ENCODE data around the gene OTOA.
"Not testable (repeated sequence)": the region's sequence is repeated elsewhere in the genome, so short reads cannot be mapped to it uniquely, and the experiment has no call there.

OTOA gene

GRCh38 chr16:21772547-21773206 lies 108.9 kb downstream of the OTOA start:
- H3K9ac ChIP-seq (ENCODE audit: low read depth, low read length); H3K36me3 ChIP-seq (ENCODE audit: control insufficient read depth, insufficient read depth, low read length); H3K4me3 ChIP-seq (ENCODE audit: low read depth, low read length); H3K27ac ChIP-seq (ENCODE audit: low read depth, low read length); H3K4me1 ChIP-seq (ENCODE audit: control insufficient read depth, insufficient read depth, low read length); H3K27me3 ChIP-seq (ENCODE audit: control insufficient read depth, insufficient read depth, low read length); H3K9me3 ChIP-seq (ENCODE audit: control insufficient read depth, insufficient read depth, low read length): not testable (repeated sequence)

- not testable (repeated sequence) for H3K4me3 ChIP-seq (ENCODE audit: low read depth, low read length); H3K27ac ChIP-seq (ENCODE audit: low read depth, low read length); H3K9me3 ChIP-seq (ENCODE audit: control insufficient read depth, insufficient read depth, low read length); H3K36me3 ChIP-seq (ENCODE audit: control insufficient read depth, insufficient read depth, low read length); H3K27me3 ChIP-seq (ENCODE audit: control insufficient read depth, insufficient read depth, low read length); H3K9ac ChIP-seq (ENCODE audit: low read depth, low read length); H3K4me1 ChIP-seq (ENCODE audit: control insufficient read depth, insufficient read depth, low read length)
Measured at GRCh38 chr16:21773207-21773553, 109.4 kb downstream of the OTOA start.

DNA sequence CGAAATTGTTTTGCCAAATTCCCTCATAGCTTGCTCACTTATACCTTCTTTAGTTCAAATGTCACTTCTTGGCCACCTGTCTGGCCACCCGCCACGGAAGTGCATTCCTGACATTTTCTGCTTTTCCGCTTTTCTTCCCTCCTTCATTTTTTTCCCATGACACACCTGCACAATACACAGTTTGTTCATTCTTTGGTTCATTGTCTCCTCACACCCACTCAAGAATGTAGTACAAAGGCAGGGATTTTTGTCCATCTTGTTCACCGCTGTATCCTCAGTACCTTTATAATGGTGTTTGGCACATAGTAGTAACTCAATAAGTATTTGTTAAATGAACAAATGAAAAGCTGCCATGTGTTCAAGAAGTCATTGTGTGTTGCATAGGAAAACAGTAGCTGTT lies 116.8 kb downstream of the OTOA start:
- H3K9me3 ChIP-seq (ENCODE audit: control insufficient read depth, insufficient read depth, low read length); H3K36me3 ChIP-seq (ENCODE audit: control insufficient read depth, insufficient read depth, low read length); H3K4me1 ChIP-seq (ENCODE audit: control insufficient read depth, insufficient read depth, low read length); H3K27ac ChIP-seq (ENCODE audit: low read depth, low read length); H3K9ac ChIP-seq (ENCODE audit: low read depth, low read length); H3K4me3 ChIP-seq (ENCODE audit: low read depth, low read length); H3K27me3 ChIP-seq (ENCODE audit: control insufficient read depth, insufficient read depth, low read length): not testable (repeated sequence)

DNA sequence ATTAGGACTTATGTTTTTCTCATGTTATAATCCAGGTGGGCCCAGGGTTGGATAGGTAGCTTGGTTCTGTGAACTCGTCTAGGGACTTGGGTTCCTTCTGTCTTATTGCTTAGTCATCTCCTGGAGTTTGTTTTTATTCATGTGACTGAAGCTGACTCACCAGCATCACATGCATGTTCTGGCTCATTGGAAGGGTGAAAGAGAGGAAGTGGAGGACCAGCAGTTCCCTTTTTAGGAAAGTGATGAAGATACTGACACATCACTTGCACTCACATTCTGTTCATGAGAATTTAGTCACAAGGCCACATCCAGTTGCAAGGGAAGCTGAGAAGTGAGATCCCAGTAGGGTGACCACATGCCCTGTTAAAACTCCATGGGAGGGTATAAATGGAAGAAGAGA lies 126.7 kb downstream of the OTOA start:
- H3K27ac ChIP-seq (ENCODE audit: low read depth, low read length); H3K27me3 ChIP-seq (ENCODE audit: control insufficient read depth, insufficient read depth, low read length); H3K4me1 ChIP-seq (ENCODE audit: control insufficient read depth, insufficient read depth, low read length); H3K9me3 ChIP-seq (ENCODE audit: control insufficient read depth, insufficient read depth, low read length); H3K36me3 ChIP-seq (ENCODE audit: control insufficient read depth, insufficient read depth, low read length); H3K4me3 ChIP-seq (ENCODE audit: low read depth, low read length); H3K9ac ChIP-seq (ENCODE audit: low read depth, low read length): not testable (repeated sequence)

- H3K36me3 ChIP-seq (ENCODE audit: control insufficient read depth, insufficient read depth, low read length) = not testable (repeated sequence)
Measured at GRCh38 chr16:21793310-21793709, 129.5 kb downstream of the OTOA start.

DNA sequence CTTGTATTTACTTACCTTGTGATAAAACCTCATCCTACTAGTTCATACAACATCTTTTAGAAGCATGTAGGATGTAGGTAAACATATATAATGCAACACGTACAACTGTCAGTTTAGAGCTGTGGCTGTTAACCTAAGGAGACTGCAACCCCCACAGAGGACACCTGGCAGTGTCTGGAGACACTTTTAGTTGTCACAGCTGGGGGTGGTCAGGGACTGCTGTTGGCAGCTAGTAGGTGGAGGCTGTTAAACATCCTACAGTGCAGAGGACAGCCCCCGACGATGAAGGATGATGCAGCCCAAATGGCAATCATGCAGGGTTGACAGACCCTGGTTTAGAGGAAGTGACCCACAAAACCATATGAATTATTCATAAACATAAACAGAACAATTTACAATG lies 134.8 kb downstream of the OTOA start:
- not testable (repeated sequence) for H3K9me3 ChIP-seq (ENCODE audit: control insufficient read depth, insufficient read depth, low read length); H3K36me3 ChIP-seq (ENCODE audit: control insufficient read depth, insufficient read depth, low read length); H3K9ac ChIP-seq (ENCODE audit: low read depth, low read length); H3K4me3 ChIP-seq (ENCODE audit: low read depth, low read length); H3K4me1 ChIP-seq (ENCODE audit: control insufficient read depth, insufficient read depth, low read length); H3K27me3 ChIP-seq (ENCODE audit: control insufficient read depth, insufficient read depth, low read length); H3K27ac ChIP-seq (ENCODE audit: low read depth, low read length)

More at GRCh38 chr16:21793310-21793709, 129.5 kb downstream of the OTOA start:
- not testable (repeated sequence) for H3K9ac ChIP-seq (ENCODE audit: low read depth, low read length); H3K4me1 ChIP-seq (ENCODE audit: control insufficient read depth, insufficient read depth, low read length); H3K9me3 ChIP-seq (ENCODE audit: control insufficient read depth, insufficient read depth, low read length); H3K27ac ChIP-seq (ENCODE audit: low read depth, low read length); H3K4me3 ChIP-seq (ENCODE audit: low read depth, low read length); H3K27me3 ChIP-seq (ENCODE audit: control insufficient read depth, insufficient read depth, low read length)

- not testable (repeated sequence) for H3K27ac ChIP-seq (ENCODE audit: low read depth, low read length); H3K4me3 ChIP-seq (ENCODE audit: low read depth, low read length); H3K27me3 ChIP-seq (ENCODE audit: control insufficient read depth, insufficient read depth, low read length); H3K4me1 ChIP-seq (ENCODE audit: control insufficient read depth, insufficient read depth, low read length); H3K9ac ChIP-seq (ENCODE audit: low read depth, low read length); H3K9me3 ChIP-seq (ENCODE audit: control insufficient read depth, insufficient read depth, low read length); H3K36me3 ChIP-seq (ENCODE audit: control insufficient read depth, insufficient read depth, low read length)
Measured at GRCh38 chr16:21801538-21802374, 138.0 kb downstream of the OTOA start.

DNA sequence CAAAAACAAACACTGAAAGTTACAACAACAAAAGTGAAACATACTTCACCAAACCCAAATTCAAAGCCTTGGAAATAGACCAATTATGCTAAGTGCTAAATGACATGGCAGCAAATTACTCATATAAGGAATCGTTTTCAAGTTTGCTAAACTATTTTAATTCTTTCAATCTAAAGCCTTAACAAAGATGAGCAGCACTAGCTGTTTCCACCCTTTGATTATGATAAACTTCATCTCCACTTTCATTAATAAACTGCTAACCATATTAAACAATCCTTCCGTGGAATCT lies 138.6 kb downstream of the OTOA start:
- H3K9me3 ChIP-seq (ENCODE audit: control insufficient read depth, insufficient read depth, low read length); H3K4me1 ChIP-seq (ENCODE audit: control insufficient read depth, insufficient read depth, low read length); H3K27me3 ChIP-seq (ENCODE audit: control insufficient read depth, insufficient read depth, low read length); H3K4me3 ChIP-seq (ENCODE audit: low read depth, low read length); H3K36me3 ChIP-seq (ENCODE audit: control insufficient read depth, insufficient read depth, low read length); H3K27ac ChIP-seq (ENCODE audit: low read depth, low read length); H3K9ac ChIP-seq (ENCODE audit: low read depth, low read length): not testable (repeated sequence)

Data from HUES48 (cell line).